GM19023 (cell line): ENCODE data around the gene MYO1G.
"Not testable (repeated sequence)": the region's sequence is repeated elsewhere in the genome, so short reads cannot be mapped to it uniquely, and the experiment has no call there.

ENCODE experiments used
- ATAC-seq: cut with Tn5 transposase; IDR thresholded peaks from one replicate; pipeline ENCODE4 v1.9.1; 2021; ENCODE audit warnings: mild to moderate bottlenecking, moderate library complexity; ENCODE audit not compliant: unreplicated experiment

The MYO1G gene

DNA sequence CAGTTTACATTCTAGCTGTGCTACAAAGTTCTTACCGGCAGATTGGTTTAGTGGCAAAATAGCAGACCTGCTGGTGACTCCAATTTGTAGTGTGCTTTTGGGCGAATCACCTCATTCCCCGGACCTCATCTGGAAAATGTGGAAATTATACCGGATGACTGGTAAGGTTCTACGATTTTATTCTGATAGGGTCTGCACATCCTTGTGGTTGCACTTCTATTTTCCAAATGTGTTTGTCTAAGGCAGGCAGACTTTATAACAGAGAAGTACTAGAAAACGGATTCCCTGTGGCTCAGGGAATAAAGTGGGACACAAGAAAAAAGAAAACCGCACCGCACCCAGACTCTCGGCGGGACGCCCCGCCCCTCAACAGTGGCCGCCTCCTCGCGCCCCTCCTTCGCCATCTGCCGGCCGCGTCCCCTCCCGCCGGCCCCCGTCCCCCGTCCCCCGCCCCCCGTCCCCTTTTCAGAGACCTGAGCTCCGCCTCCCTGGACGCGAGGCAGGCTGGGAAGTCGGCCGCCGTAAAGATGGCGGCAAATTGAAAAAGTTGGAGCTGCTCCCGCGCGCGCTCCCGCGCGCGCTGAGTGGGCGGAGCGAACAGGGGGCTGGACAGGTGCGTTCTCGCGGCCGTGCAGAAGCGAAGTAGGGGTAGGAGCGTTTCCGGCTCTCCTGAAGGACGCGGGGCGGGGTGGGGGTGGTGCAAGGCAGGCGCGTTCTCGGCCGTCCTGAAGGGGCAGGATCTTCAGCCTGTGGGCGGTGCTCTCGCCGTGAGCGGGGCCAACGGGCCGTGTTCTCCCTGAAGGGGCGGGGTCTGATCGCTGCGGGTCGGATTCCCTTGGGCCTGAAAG, 20.7 kb upstream of the MYO1G start:
- ATAC-seq = peak; percentile 70

DNA sequence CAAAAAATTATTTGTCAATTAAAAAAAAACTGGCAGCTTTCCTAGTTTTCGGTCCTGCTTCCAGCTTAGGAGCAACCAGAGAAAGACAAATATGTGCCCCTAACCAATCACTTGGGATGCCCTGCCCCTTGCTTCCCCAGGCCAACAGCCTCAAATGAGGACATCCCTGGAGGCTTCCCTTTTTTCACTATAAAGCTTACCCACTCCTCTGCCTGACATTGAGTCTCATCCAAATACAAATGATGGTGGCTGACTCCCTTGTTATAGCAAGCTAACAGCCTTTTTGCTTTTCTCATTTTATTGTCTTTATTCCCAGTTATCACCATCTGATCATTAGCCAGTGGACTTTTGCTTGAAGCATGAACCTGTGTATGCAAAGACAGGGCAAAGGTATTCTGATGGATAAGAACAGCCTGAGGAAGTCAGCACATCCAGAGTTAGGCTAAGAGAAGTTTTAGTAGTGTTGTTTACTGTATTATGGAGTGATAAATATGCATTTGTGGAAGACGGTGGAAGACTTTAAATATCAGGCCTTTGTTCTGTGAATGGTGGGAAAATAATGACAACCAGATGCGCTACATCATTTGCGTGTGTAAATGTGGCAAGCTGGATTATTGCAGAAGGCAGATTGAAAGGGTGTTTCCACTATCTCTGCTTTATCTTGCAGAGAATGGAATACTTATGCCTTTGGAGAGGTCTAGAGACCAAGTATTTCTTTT, 19.5 kb upstream of the MYO1G start:
- ATAC-seq = no peak

DNA sequence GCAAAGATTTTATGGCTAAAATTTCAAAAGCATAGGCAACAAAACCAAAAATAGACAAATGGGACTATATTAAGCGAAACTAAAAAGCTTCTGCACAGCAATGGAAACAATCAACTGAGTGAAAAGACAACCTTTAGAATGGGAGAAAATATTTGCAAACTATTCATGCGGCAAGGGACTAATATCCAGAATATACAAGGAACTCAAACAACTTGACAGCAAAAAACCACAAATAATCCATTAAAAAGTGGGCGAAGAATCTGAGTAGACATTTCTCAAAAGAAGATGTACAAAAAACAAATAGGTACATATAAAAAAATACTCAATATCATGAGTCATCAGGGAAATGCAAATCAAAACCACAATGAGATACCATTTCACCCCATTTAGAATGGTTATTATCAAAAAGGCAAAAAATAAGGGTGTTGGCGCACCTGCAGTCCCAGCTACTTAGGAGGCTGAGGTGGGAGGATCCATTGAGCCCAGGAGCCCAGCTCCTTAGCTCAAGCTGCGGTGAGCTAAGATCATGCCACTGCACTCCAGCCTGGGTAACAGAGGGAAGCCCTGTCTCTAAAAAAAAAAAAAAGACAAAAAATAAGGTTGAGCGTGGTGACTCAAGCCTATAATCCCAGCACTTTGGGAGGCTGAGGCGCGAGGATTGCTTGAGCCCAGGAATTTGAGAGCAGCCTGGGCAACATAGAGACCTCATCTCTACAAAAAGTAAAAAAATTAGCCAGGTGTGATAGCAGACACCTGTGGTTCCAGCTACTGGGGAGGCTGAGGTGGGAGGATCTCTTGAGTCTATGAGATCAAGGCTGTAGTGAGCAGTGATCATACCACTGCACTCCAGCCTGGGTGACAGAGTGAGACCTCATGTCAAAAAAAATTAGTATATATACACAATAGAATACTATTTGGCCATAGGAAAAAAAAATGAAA, 17.0 kb upstream of the MYO1G start:
- no peak for ATAC-seq

DNA sequence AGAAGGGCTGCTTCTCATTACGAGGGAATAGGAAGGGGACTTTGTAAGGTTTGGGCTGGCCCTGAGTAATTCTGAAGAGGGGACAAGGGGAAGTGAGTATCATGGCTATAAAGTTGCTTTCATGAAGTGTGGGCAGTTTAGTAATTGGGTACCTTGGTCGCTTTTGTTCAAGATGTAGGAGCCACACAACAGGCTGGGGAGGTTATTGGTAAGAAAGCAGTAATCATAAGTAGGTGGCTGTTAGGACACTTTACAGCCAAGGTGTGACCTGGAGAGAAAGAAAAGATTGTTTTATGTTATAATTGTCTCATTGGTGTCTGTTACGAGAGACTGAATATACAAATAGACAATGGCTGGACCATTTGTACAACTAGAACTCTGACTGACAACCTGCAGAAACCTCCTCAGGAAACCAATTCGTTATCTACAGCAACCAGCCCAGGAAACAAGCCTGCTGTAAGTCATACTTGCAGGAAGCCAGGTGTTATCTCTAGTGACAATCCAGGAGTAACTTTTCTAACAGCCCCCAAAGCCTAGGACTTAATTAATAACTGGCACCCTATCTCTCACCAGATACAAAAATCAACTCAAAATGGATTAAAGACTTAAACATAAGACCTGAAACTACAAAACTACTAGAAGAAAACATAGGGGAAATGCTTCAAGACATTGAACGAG, 16.2 kb upstream of the MYO1G start:
- ATAC-seq = no peak

DNA sequence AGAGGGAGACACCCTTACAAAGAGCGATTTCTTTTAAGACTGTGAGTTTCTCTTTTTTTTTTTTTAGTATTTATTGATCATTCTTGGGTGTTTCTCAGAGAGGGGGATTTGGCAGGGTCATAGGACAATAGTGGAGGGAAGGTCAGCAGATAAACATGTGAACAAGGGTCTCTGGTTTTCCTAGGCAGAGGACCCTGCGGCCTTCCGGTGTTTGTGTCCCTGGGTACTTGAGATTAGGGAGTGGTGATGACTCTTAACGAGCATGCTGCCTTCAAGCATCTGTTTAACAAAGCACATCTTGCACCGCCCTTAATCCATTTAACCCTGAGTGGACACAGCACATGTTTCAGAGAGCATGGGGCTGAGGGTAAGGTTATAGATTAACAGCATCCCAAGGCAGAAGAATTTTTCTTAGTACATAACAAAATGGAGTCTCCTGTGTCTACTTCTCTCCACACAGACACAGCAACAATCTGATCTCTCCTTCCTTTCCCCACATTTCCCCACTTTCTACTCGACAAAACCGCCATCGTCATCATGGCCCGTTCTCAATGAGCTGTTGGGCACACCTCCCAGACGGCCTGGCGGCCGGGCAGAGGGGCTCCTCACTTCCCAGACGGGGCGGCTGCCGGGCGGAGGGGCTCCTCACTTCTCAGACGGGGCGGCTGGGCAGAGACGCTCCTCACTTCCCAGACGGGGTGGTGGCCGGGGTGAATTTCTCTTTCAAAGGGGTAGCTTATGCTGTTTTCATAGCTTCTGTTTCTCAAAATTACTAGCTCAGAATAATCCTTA, 13.4 kb upstream of the MYO1G start:
- not testable (repeated sequence) for ATAC-seq

DNA sequence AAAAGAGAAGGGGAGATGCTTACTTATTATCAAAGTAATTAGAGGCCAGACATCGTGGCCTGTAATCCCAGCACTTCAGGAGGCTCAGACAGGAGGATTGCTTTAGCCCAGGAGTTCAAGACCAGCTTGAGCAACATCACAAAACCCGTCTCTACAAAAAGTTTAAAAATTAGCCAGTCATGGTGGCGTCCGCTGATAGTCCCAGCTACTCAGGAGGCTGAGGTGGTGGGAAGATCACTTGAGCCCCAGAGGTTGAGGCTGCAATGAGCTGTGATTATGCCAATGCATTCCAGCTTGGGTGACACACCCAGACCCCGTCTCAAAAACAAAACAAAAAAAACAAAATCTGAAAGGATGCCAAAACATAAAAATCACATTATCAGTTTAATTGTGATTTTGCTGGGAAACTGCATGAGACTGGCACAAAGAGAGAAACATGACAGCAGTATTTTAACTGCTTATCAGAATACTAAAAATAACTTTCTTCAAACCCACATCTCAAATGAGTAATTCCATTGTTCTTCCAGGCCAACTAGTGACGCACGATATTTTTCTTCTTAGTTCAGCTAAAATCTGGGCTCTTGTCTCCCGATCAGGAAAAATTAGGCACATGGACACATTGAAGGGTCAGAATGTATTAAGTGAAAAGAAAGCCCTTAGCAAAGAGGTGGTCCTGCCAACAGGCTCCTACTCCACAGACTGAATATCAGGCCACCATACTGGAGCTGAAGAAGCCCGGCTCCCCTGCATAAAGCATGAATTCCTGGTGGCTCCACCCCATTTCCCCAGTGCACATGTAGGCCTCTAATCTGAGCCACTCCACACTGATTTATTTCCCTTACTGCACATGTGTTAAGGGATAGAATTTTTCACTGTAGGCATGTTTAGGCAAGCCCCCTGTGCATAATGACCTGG, 11.6 kb upstream of the MYO1G start:
- no peak for ATAC-seq

DNA sequence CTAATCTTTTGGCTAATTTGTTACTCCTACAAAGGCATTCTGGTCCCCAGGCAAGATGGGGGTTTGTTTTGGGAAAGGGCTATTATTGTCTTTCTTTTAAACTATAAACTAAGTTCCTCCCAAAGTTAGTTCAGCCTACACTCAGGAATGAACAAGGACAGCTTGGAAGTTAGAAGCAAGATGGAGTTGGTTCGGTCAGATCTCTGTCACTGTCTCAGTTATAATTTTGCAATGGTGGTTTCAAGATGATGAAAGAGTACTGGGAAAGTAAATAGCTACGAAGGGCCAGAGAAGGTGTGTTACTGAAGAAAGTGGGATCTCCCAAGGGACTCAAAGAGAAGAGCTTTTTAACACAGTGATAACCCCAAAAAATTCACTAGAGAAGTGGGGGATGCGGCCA, 10.3 kb upstream of the MYO1G start:
- ATAC-seq = no peak

DNA sequence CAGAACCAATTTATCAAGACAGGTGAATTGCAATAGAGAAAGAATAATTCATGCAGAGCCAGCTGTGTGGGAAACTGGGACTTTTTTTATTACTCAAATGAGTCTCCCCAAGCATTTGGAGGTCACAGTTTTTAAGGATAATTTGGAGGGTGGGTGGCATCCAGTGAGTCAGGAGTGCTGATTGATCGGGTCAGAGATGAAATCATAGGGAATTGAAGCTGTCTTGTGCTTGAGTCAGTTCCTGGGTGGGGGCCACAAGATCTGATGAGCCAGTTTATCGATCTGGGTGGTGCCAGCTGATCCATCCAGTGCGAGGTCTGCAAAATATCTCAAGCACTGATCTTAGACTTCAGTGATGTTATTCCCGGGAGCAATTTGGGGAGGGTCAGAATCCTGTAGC, 9.9 kb upstream of the MYO1G start:
- ATAC-seq = no peak

DNA sequence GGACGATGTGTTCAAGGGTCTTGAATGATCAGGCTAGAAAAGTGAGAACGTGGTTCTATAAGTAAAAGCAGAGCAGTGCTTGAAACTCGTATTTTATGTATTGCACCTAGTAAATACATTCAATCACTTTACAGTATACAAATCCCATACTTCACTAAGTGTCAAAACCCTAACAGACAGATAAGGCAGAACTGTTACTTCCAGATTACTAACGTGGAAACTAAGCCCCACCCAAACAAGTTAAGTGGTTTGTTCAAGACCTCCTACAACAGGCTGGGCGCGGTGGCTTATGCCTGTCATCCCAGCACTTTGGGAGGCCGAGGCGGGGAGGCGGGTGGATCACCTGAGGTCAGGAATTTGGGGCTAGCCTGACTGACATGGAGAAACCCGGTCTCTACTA, 9.2 kb upstream of the MYO1G start:
- ATAC-seq = no peak

DNA sequence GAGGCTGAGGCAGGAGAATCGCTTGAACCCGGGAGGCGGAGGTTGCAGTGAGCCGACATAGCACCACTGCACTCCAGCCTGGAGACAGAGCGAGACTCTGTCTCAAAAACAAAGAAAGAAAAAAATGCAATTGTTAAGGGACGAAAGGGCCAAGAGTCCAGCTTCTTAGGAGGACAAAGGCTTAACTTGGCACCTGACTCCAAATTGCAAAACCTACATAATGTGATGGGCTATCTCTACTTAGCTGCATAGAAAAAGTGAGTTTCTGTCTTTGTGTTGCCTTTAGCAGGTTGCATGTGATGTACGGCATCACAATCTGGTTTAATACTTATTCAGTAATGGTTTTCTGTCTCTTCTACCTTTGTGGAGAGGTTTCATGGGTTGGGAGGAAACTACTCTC, 8.6 kb upstream of the MYO1G start:
- ATAC-seq = no peak

DNA sequence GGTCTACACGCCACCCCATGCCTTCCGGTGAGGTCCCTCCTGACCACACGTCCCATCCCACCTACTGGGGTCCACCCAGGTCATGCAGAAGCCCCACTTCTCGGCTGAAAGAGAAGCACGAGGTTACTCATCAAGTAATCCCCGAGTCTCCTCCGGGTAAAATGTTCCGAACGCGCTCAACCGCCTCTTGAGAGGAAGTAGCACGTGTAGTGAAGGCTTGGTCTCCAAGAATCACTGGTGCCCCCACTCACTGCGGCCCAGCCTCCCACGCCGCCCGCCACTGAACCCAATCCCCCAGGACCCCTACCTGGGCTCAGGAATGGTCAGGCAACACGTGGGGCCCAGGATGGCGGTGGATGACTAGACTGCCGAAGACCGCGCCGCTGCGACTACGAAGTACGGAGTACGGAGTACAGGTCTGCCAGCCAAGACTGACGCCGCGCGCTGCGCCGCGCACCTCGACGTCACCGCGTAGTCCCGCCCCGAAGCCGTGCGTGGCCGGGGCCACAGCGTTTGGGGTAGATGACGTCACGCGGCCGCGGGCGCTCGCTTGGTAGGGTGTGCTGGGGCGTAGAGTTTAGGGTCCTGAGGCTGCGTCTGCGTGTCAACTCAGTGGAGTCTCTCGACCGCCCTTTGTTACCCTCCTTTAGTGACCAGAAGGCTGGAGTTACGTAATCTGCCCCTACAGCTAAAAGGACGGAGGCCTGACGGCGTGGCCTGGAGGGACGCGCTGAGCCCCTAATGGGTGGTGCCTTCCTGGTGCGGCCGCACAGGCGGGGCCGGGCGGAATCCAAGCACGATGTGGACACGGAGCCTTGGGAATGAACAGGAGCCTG, 7.6 kb upstream of the MYO1G start:
- ATAC-seq = peak; percentile 97

DNA sequence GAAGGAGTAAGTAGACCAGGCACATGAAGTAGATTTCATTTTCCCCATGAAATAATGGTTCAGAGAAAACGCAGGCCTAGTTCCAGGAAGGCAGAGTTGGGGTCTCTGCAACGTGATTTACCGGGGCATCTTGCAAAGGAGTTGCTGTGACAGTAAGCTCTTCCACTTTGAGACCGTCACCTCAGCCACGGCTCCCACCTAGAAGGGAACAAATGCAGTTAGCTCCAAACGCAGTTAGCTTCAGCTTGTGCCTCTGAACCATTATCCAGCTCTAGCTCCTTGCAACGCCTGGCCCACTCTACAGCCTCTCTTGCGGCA, 7.0 kb upstream of the MYO1G start:
- no peak for ATAC-seq

DNA sequence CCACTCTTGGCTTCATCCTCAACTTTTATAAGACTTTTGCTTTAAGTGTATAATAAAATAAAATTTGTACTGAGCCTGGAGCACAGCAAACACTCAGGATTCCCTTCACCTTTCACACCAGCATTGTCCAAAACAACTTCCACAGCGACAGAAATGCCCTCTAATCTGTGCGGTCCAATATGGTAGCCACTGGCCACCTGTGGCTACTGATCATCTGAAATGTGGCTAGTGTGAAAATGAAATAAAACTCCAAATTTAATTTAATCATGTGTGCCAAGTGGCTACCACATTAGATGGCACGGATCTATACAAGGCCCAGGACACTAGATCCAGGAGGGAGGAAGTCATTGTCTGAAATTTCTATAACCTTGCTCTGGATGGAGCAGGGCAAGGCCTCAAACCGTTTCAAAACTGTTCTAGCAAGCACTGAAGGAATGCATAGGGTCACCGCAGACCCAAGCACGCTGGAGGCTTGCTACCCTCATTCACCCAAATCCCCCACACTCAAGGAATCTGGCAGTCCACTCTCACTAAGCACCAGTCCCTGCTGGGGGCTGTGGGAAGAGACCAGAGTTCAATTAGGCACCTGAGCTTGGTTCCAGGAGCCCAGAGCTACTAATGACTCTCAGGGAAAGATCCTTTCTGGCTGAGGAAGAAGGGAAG, 6.3 kb upstream of the MYO1G start:
- ATAC-seq = no peak

DNA sequence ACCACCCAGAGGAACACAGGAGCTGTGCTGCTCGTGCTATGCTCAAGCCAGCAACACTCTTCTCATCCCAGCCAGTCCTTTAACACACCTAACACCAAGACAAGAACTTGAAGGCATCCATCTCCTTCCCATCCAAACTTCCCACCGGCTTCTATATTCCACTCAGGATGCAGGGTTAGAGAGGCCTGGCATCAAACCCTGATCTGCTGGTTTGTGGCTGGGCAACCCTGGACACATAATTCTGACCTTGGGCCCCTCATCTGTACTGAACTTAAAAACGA, 5.6 kb upstream of the MYO1G start:
- ATAC-seq = no peak

DNA sequence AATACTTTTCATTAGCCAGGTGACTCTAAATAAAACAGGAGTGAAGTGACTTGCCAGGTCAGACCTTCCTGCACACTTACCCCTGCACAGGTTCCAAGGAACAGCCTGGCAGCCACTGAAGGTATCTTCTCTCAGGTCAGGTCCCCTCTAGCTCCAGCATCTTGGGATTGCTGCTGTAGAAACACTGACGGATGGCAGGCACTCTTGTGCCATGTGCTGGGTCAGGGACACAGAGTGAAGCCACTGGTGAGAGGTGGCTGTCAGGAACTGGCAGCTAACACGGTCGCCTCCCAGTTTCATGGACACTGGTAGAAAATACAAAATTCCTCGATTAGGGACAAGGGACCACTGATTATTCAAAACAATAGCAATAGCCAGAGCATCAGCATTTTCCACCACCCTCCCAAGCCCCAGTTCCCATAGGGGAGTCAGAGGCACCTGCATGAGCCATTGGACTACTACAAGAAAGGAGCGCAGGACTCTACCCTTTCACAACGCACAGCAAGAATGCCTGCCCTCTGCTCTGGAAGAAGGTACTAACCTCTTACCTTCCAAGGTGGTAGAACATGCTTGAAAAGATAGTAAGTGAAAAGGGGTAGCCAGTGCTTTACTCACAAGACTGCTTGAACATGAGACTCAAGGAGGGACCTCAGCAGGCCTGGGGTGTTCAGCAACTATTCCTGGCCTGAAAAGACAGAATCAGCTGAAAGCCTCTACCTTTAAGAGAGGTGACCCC, 5.1 kb upstream of the MYO1G start:
- no peak for ATAC-seq

DNA sequence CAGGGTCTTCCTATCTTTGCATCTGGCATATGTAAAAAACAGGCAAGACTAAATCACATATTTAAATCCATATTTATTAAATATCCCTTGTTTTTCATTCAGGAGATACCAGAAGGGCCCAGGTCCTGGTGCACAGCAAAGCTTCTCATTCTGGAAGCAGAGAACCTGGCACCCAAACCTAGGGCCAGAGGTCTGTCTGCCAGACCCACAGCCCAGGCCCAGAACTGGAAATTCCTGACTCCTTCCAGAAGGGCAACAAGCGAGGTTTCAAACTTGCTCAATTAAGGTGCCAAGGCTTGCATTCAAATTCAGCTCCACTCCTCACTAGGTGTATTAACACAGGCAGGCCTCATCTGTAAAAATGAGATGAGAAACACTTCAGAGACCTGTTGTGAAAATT, 4.2 kb upstream of the MYO1G start:
- no peak for ATAC-seq

DNA sequence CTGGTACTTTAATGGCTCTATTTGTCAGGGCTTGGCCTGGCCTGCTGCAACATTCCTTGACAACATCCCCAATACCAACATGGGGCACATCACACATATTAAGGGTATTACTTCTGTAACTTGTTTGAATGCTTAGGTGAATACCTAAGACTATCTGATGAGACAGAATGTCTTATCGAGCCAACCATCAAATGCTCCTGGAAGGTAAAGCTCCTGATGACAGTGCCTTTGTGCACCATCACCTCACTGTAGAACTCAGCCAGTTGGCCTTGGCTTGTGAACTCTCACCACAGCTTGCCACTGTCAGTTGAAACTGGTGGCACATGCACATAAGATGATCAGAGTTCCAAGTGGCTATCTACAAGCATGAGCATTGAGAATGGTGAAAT, 3.7 kb upstream of the MYO1G start:
- no peak for ATAC-seq
